IMR-90 (cell line): ENCODE data around the gene CADM2. TPM values are rescaled to one million over a fixed set of nuclear protein-coding genes. Genes with fewer than 3 reads are reported as not detected.

Experiments used
- ATAC-seq: fragments of 200-7000 bp; cut with Tn5 transposase; 2 replicates; pipeline ENCODE4 v1.9.1; 2020; ENCODE audit warnings: low read depth, mild to moderate bottlenecking, moderate library complexity
- BruUV-seq: library from RNA; stranded (reverse); fragments of 400-500 nt; replicated peaks from 2 replicates; lab custom pipeline; 2021; lab: Mats Ljungman, UMichigan
- CTCF ChIA-PET: fragments of 300-600 bp; formaldehyde crosslinking; extraction: SDS; loops from one replicate; lab custom pipeline; 2021; ENCODE audit warnings: antibody characterized with exemption; lab: Yijun Ruan, JAX
- POLR2A ChIA-PET: fragments of 300-600 bp; sonication (Branson Sonifier 250); formaldehyde crosslinking; loops from one replicate; lab custom pipeline; 2022; ENCODE audit warnings: antibody characterized with exemption; ENCODE audit not compliant: unreplicated experiment; lab: Charles Lee
- DNase-seq: peaks from one replicate; pipeline ENCODE4 v3.0.0; 2013
- H2AFZ ChIP-seq: replicated peaks from 2 replicates; pipeline ENCODE3; 2013; ENCODE audit warnings: low read length, mild to moderate bottlenecking; ENCODE audit not compliant: poor library complexity
- H2AK5ac ChIP-seq: 2 replicates; pipeline ENCODE4 v1.6.1; 2013; ENCODE audit warnings: low read depth, low read length, inconsistent platforms
- H2AK9ac ChIP-seq: replicated peaks from 2 replicates; pipeline ENCODE3; 2013; ENCODE audit warnings: mild to moderate bottlenecking, low read depth, low read length, moderate library complexity; ENCODE audit not compliant: poor library complexity
- H2BK120ac ChIP-seq: 2 replicates; pipeline ENCODE4 v1.6.1; 2013; ENCODE audit warnings: low read depth, low read length, inconsistent platforms
- H2BK15ac ChIP-seq: 3 replicates; pipeline ENCODE4 v1.6.1; 2013; ENCODE audit warnings: low read depth, low read length, inconsistent platforms
- H2BK20ac ChIP-seq: 2 replicates; pipeline ENCODE4 v1.6.1; 2013; ENCODE audit warnings: low read depth, mild to moderate bottlenecking, inconsistent platforms, low read length, moderate library complexity
- H2BK5ac ChIP-seq: 2 replicates; pipeline ENCODE4 v1.6.1; 2013; ENCODE audit warnings: mild to moderate bottlenecking, low read depth, low read length, inconsistent platforms; ENCODE audit not compliant: poor library complexity, severe bottlenecking
- H3K14ac ChIP-seq: replicated peaks from 2 replicates; pipeline ENCODE4 v1.6.1; 2013; ENCODE audit warnings: low read depth, low read length, inconsistent platforms
- H3K18ac ChIP-seq: 2 replicates; pipeline ENCODE4 v1.6.1; 2013; ENCODE audit warnings: low read depth, low read length, control low read depth
- H3K23ac ChIP-seq: 2 replicates; pipeline ENCODE4 v1.6.1; 2013; ENCODE audit warnings: low read depth, low read length, inconsistent platforms
- H3K27ac ChIP-seq: 2 replicates; pipeline ENCODE4 v1.5.1; 2013; ENCODE audit warnings: mild to moderate bottlenecking, control low read depth, low read length; ENCODE audit not compliant: insufficient read depth
- H3K27me3 ChIP-seq: 2 replicates; pipeline ENCODE4 v1.6.1; 2013; ENCODE audit warnings: low read length; ENCODE audit not compliant: control insufficient read depth, insufficient read depth
- H3K36me3 ChIP-seq: 2 replicates; pipeline ENCODE4 v1.6.1; 2013; ENCODE audit warnings: low read length, mixed read lengths; ENCODE audit not compliant: control insufficient read depth, insufficient read depth
- H3K4ac ChIP-seq: 2 replicates; pipeline ENCODE4 v1.6.1; 2013; ENCODE audit warnings: low read depth, low read length, inconsistent platforms
- H3K4me1 ChIP-seq: 2 replicates; pipeline ENCODE4 v1.6.1; 2013; ENCODE audit warnings: low read length, mixed read lengths; ENCODE audit not compliant: control insufficient read depth, insufficient read depth
- H3K4me2 ChIP-seq: 2 replicates; pipeline ENCODE4 v1.6.1; 2013; ENCODE audit warnings: low read depth, mild to moderate bottlenecking, control low read depth, low read length, moderate library complexity
- H3K4me3 ChIP-seq: 2 replicates; pipeline ENCODE4 v1.5.1; 2013; ENCODE audit warnings: low read depth, mild to moderate bottlenecking, control low read depth, low read length, moderate library complexity; ENCODE audit not compliant: insufficient read depth
- H3K56ac ChIP-seq: 2 replicates; pipeline ENCODE4 v1.6.1; 2013; ENCODE audit warnings: low read length, inconsistent platforms; ENCODE audit not compliant: insufficient read depth; ENCODE audit errors: extremely low read depth
- H3K79me1 ChIP-seq, 2 experiments: 2 replicates each; pipeline ENCODE4 v1.6.1; 2013; ENCODE audit warnings: low read length in 2 of 2, inconsistent platforms in 1 of 2, low read depth in 1 of 2
- H3K9ac ChIP-seq: 2 replicates; pipeline ENCODE4 v1.6.1; 2013; ENCODE audit warnings: low read depth, low read length, control low read depth
- H3K9me1 ChIP-seq: 2 replicates; pipeline ENCODE4 v1.6.1; 2013; ENCODE audit warnings: low read length, inconsistent platforms; ENCODE audit not compliant: insufficient read depth
- H3K9me3 ChIP-seq: 2 replicates; pipeline ENCODE4 v1.6.1; 2013; ENCODE audit warnings: low read length; ENCODE audit not compliant: control insufficient read depth, insufficient read depth
- H4K20me1 ChIP-seq: 2 replicates; pipeline ENCODE4 v1.6.1; 2013; ENCODE audit warnings: low read length, inconsistent platforms; ENCODE audit not compliant: insufficient read depth
- H4K5ac ChIP-seq: 2 replicates; pipeline ENCODE4 v1.6.1; 2013; ENCODE audit warnings: mild to moderate bottlenecking, low read depth, low read length, control low read depth
- H4K8ac ChIP-seq, 2 experiments: 2 replicates each; pipeline ENCODE4 v1.6.1; 2013; ENCODE audit warnings: low read depth in 2 of 2, low read length in 2 of 2, control low read depth in 1 of 2, inconsistent platforms in 1 of 2
- H4K91ac ChIP-seq: 2 replicates; pipeline ENCODE4 v1.6.1; 2013; ENCODE audit warnings: low read depth, low read length, inconsistent platforms; ENCODE audit not compliant: insufficient read depth
- BHLHE40 ChIP-seq: fragments of 150-350 bp; IDR thresholded peaks from 2 replicates; pipeline ENCODE4 v1.6.1; 2016; ENCODE audit warnings: mild to moderate bottlenecking, low read depth, low read length
- CEBPB ChIP-seq: IDR thresholded peaks from 2 replicates; pipeline ENCODE4 v1.6.1; 2012; ENCODE audit warnings: low read depth, low read length, improper control_type of control experiment
- RAD21 ChIP-seq: IDR thresholded peaks from 2 replicates; pipeline ENCODE4 v1.6.1; 2012; ENCODE audit warnings: low read length, improper control_type of control experiment
- WGBS, 2 experiments: methylation state at CpG; one replicate each; pipeline versions ENCODE4 v1.1.5 to v1.1.7; 2013; ENCODE audit warnings: missing lambda C conversion rate in 2 of 2; ENCODE audit not compliant: insufficient read length in 1 of 2; ENCODE audit errors: extremely low coverage in 2 of 2; 5-methylcytosine and 5-hydroxymethylcytosine counted together
- dilution Hi-C: fragments of 300-500 bp; cut with HindIII; formaldehyde crosslinking; loops from one replicate; pipeline ENCODE4 v1.14.3; 2018; ENCODE audit warnings: low sequenced_read_pairs; ENCODE audit not compliant: unreplicated experiment
- in situ Hi-C: fragments of 300-500 bp; cut with MboI; formaldehyde crosslinking; loops from 3 replicates; pipeline ENCODE4 v1.14.3; 2019; ENCODE audit warnings: low sequenced_read_pairs, inconsistent platforms, mixed read lengths
- intact Hi-C: fragments of 100-400 bp; cut with micrococcal nuclease; formaldehyde crosslinking; loops from 2 replicates; pipeline ENCODE4 v1.10.0; 2022
- polyA plus RNA-seq, 3 experiments: library from polyadenylated mRNA; depleted of rRNA; stranded (reverse); fragments of >200 nt; gene quantifications; 2 replicates each; pipeline ENCODE4 v1.2.3, GENCODE V29; 2012; ENCODE audit warnings: low replicate concordance in 1 of 3
- total RNA-seq: library from RNA; depleted of rRNA; stranded (reverse); fragments of >200 nt; gene quantifications from 2 replicates; pipeline ENCODE4 v1.2.3, GENCODE V29; 2012
- TF ChIP-seq, protein P1 (sequence below): conservative IDR thresholded peaks from 2 replicates; pipeline ENCODE4 v1.5.1; 2012; ENCODE audit warnings: mild to moderate bottlenecking, low read depth, low read length, improper control_type of control experiment

CADM2 gene
- total and polyA plus RNA-seq, 2 of the 4 experiments (the other 2 are of a cell fraction) = not detected

DNA sequence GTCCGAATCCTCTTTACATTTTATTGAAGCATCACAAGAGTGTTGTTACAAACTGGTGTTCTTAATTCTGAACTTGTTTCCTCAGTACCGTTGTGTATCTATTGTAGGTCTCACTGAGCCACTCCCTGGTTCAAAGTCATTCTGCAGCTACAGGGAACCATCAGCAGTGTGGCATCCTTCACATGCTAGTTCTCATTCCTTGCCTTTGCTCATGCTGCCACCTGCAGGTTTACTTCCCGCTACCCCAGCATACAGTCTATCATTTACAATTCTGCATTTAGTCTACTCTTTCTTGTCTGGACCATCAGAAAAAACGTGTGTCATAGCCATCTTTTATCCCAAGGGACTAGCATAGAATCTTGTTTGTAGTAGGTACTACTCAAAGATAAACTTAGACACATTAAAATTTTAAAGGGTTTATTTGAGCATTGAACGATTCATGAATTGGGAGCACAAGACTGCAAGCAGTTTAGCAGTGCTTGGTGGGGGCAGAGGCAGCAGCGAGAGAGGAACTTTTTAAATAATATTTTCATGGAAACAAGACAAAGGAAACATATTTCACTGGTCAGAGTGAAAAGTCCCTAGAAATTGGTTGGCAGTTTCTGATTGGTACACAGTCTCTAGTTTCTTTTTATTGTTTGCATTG is 402.1 kb downstream of the CADM2 start:
- no CpG with 5 or more reads among the region's 6 CpGs for WGBS, 2 experiments
- no peaks in the 10 kb centered on the region for H3K4me1 ChIP-seq
- intact Hi-C loops (no loop called here), in situ Hi-C loops (no loop called here), dilution Hi-C loops (no loop called here)
- no peak overlapping the region for H3K18ac ChIP-seq
- CTCF ChIA-PET = no interaction called here
- TF ChIP-seq BHLHE40 (no peak), RAD21 (peak; percentile 67), CEBPB (no peak)
- TF ChIP-seq, protein P1, sequence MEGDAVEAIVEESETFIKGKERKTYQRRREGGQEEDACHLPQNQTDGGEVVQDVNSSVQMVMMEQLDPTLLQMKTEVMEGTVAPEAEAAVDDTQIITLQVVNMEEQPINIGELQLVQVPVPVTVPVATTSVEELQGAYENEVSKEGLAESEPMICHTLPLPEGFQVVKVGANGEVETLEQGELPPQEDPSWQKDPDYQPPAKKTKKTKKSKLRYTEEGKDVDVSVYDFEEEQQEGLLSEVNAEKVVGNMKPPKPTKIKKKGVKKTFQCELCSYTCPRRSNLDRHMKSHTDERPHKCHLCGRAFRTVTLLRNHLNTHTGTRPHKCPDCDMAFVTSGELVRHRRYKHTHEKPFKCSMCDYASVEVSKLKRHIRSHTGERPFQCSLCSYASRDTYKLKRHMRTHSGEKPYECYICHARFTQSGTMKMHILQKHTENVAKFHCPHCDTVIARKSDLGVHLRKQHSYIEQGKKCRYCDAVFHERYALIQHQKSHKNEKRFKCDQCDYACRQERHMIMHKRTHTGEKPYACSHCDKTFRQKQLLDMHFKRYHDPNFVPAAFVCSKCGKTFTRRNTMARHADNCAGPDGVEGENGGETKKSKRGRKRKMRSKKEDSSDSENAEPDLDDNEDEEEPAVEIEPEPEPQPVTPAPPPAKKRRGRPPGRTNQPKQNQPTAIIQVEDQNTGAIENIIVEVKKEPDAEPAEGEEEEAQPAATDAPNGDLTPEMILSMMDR = peak; percentile 42
- no TSS peak for BruUV-seq
- POLR2A ChIA-PET = no interaction called here
- peak; percentile 9 for DNase-seq
- no peak; the same call in 1 of the 2 replicates for ATAC-seq
- H2AK5ac ChIP-seq = no peak overlapping the region
- H3K9me1 ChIP-seq = no peaks in the 10 kb centered on the region
- no peak overlapping the region for H3K14ac ChIP-seq
- no peak overlapping the region for H4K5ac ChIP-seq
- H3K9ac ChIP-seq = no peak overlapping the region
- H3K27me3 ChIP-seq = no peaks in the 10 kb centered on the region
- H3K79me1 ChIP-seq = no peaks in the 10 kb centered on the region
- H3K9me3 ChIP-seq = no peaks in the 10 kb centered on the region
- H2AFZ ChIP-seq = no peak overlapping the region
- H2BK5ac ChIP-seq = no peak overlapping the region
- no peaks in the 10 kb centered on the region for H3K36me3 ChIP-seq
- H2BK120ac ChIP-seq = no peak overlapping the region
- H3K4ac ChIP-seq = no peak overlapping the region
- H4K91ac ChIP-seq = no peak overlapping the region
- H3K23ac ChIP-seq = no peak overlapping the region
- no peak overlapping the region for H3K4me2 ChIP-seq
- no peak overlapping the region for H2BK15ac ChIP-seq
- H2AK9ac ChIP-seq = no peak overlapping the region
- no peak overlapping the region for H4K8ac ChIP-seq
- H3K4me3 ChIP-seq = no peak overlapping the region
- H3K27ac ChIP-seq = no peak overlapping the region
- H2BK20ac ChIP-seq = no peak overlapping the region
- H4K20me1 ChIP-seq = no peaks in the 10 kb centered on the region
- no peak overlapping the region for H3K56ac ChIP-seq
